Uterus (tissue), 4 donors: ENCODE results near the gene ZNF750. TPM values are rescaled to one million over a fixed set of nuclear protein-coding genes. Genes with fewer than 3 reads are reported as not detected.

Experiments
- DNase-seq, 2 donors: peaks; one replicate each; pipeline ENCODE4 v3.0.0-alpha.2; 2019 to 2020
- H3K27ac ChIP-seq, 2 donors: fragments of 200-600 bp; sonication (generic); 1 replicate in 1 of 2; 2 replicates in 1 of 2; pipeline ENCODE4 v1.5.1; 2016 to 2018
- H3K27me3 ChIP-seq, 2 donors: fragments of 200-600 bp; sonication (generic); one replicate each; pipeline ENCODE4 v1.5.1; 2018 to 2019; ENCODE audit warnings: control low read depth in 1 of 2
- H3K36me3 ChIP-seq, 2 donors: fragments of 200-600 bp; sonication (generic); one replicate each; pipeline ENCODE4 v1.5.1; 2019; ENCODE audit warnings: control low read depth in 1 of 2
- H3K4me1 ChIP-seq, 2 donors: fragments of 200-600 bp; sonication (generic); one replicate each; pipeline ENCODE4 v1.5.1; 2018 to 2019; ENCODE audit warnings: control low read depth in 1 of 2
- H3K4me3 ChIP-seq, 2 donors: fragments of 200-600 bp; sonication (generic); 1 replicate in 1 of 2; 2 replicates in 1 of 2; pipeline ENCODE4 v1.5.1; 2018 to 2019; ENCODE audit warnings: mild to moderate bottlenecking in 1 of 2
- H3K9me3 ChIP-seq, 2 donors: fragments of 200-600 bp; sonication (generic); one replicate each; pipeline ENCODE4 v1.5.1; 2019; ENCODE audit warnings: control low read depth in 1 of 2
- POLR2A ChIP-seq, 2 donors: fragments of 450-650 bp; IDR thresholded peaks; one replicate each; pipeline ENCODE4 v1.6.1; 2016; ENCODE audit warnings: antibody characterized with exemption in 2 of 2, mild to moderate bottlenecking in 1 of 2, moderate library complexity in 1 of 2
- intact Hi-C: fragments of 100-400 bp; cut with DNase I; formaldehyde crosslinking; loops from one replicate; pipeline ENCODE4 v1.15.1; 2023; ENCODE audit warnings: low total_unique reads
- total RNA-seq, 4 donors: library from RNA; depleted of rRNA in 3 of 4; stranded (reverse); fragments of >200 nt in 3 of 4; gene quantifications; one replicate each; pipeline versions ENCODE4 v1.1.0 to v1.2.4, GENCODE V29; 2014 to 2023
- TF ChIP-seq, protein P1 (sequence below), 4 experiments: fragments of 200-600 bp in 2 of 4; fragments of 450-650 bp in 2 of 4; sonication (generic) in 2 of 4; IDR thresholded peaks; one replicate each; pipeline ENCODE4 v1.5.1; 2016 to 2019; ENCODE audit warnings: antibody characterized with exemption in 4 of 4, mild to moderate bottlenecking in 2 of 4, moderate library complexity in 1 of 4
- donor health status: DM: yes; HTN: yes; CAD: no.

The ZNF750 gene
- total RNA-seq, 4 donors from 2014 or later, result under 0.01 to 0.07 TPM; not detected in 2

DNA sequence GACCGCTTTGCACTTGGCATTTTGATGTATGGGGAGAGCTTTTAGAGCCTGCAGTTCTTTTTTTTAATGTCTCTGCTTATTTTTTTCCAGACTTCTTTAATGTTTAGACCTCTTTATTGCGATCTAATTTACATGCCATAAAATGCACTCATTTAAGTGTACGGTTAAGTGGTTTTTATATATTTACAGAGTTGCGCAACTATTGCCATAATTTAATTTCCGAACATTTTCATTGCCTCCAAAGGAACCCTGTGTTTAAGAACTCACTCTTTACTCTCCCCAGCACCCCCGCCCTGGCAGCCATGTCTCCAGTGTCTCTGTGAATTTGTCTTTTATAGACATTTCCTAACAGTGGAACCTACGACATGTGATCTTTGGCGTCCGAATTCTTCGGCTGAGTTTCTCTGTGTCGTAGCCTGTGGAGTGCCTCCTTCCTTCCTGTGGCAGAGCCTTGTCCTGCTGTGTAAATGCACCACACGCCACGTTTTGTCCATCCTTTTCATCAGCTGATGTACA lies 24.0 kb downstream of the ZNF750 start:
- Histone ChIP-seq H3K4me3 (no peak overlapping the region), H3K27me3 (no peaks in the 10 kb centered on the region), H3K27ac (no peak overlapping the region), H3K9me3 (no peaks in the 10 kb centered on the region), H3K4me1 (no peaks in the 10 kb centered on the region), H3K36me3 (no peaks in the 10 kb centered on the region)
- intact Hi-C loops, result no loop called here
- no peak for TF ChIP-seq POLR2A (IDR thresholded peaks at IDR 0.05)
- TF ChIP-seq, protein P1, sequence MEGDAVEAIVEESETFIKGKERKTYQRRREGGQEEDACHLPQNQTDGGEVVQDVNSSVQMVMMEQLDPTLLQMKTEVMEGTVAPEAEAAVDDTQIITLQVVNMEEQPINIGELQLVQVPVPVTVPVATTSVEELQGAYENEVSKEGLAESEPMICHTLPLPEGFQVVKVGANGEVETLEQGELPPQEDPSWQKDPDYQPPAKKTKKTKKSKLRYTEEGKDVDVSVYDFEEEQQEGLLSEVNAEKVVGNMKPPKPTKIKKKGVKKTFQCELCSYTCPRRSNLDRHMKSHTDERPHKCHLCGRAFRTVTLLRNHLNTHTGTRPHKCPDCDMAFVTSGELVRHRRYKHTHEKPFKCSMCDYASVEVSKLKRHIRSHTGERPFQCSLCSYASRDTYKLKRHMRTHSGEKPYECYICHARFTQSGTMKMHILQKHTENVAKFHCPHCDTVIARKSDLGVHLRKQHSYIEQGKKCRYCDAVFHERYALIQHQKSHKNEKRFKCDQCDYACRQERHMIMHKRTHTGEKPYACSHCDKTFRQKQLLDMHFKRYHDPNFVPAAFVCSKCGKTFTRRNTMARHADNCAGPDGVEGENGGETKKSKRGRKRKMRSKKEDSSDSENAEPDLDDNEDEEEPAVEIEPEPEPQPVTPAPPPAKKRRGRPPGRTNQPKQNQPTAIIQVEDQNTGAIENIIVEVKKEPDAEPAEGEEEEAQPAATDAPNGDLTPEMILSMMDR (IDR thresholded peaks at IDR 0.05), result no peak
- DNase-seq, result no peak

DNA sequence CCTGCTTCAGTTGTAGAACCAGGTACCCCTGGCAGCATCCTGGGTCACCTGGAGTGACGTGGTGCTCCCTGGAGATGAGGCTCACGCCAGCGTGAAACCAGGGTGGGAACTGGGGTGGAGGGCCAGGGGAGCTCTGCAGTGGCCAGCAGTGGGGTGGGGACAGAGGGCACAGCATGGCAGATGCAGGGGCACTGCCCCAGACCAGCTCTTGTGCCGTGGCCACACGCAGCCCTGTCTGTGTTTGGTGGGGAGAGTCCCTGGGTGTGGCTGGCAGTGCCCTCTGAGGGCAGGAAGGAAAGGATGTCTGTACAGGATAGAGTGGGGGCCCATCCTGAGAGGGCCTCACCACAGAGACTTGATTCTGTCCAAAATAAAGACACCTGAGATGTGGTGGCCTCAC lies 24.5 kb downstream of the ZNF750 start:
- no peaks in the 10 kb centered on the region for H3K36me3 ChIP-seq
- TF ChIP-seq, protein P1 (IDR thresholded peaks at IDR 0.05), result no peak
- TF ChIP-seq POLR2A (IDR thresholded peaks at IDR 0.05), result no peak
- H3K27me3 ChIP-seq, result no peaks in the 10 kb centered on the region
- intact Hi-C loops, result no loop called here
- no peak overlapping the region for H3K27ac ChIP-seq
- no peaks in the 10 kb centered on the region for H3K4me1 ChIP-seq
- no peaks in the 10 kb centered on the region for H3K9me3 ChIP-seq
- no peak overlapping the region for H3K4me3 ChIP-seq
- no peak for DNase-seq

DNA sequence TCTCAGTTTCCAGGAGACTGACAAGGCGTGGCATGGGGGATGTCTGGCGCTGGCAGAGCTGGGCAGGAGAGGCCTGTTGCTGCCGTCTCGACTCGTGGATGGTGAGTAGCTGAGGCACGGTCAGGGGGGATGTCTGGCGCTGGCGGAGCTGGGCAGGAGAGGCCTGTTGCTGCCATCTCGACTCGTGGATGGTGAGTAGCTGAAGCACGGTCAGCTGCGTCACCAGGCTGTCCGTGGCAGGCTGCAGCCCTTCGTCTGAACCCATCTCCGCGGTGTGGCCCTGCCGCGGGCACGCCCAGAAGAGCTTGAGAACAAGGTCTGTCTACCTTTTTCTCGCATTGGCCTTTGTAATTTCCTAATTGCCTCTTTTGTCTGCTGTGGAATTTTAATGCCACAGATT lies 25.0 kb downstream of the ZNF750 start:
- Histone ChIP-seq H3K9me3 (no peaks in the 10 kb centered on the region), H3K4me1 (no peaks in the 10 kb centered on the region), H3K27ac (no peak overlapping the region), H3K27me3 (no peaks in the 10 kb centered on the region), H3K36me3 (no peaks in the 10 kb centered on the region), H3K4me3 (no peak overlapping the region)
- TF ChIP-seq POLR2A (IDR thresholded peaks at IDR 0.05), result no peak
- TF ChIP-seq, protein P1 (IDR thresholded peaks at IDR 0.05), result no peak
- intact Hi-C loops, result no loop called here
- DNase-seq, result no peak

DNA sequence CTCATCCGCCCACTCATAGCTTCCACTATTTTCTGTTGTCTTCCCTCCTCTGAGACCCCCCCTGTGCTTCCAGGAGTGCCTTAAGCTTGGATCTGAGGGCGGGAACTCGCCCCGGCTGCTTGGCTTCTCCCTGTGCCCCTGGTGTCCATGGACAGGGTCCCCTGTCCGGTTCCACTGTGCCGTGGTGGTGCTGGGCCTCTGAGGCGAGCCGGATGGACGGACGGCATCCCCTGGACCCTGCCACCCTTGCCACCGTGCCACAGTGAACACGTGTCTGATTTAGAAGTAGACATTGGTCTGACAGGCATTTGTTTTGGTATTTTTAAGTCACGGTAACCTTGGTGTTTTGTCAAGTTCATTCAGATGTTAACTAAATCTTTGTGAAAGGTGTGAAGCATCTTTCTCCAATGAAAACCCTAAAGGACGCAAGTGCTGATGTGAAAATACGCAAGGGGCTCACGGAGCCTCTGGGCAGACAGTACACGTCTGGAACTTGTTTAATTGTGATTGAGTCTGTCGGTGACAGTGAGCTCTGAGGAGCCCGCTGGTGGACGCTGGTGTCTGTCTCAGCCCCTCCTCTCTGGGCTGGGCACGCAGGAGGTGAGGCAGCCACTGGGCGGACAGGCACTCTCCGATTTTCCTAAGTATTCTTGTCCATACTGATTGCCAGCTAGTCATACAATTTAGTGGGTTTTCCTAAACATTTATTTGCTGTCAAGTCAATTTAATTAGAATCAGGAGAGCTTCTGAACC lies 26.3 kb downstream of the ZNF750 start:
- Histone ChIP-seq H3K4me1 (no peaks in the 10 kb centered on the region), H3K36me3 (no peaks in the 10 kb centered on the region), H3K27ac (no peak overlapping the region), H3K27me3 (no peaks in the 10 kb centered on the region), H3K4me3 (no peak overlapping the region), H3K9me3 (no peaks in the 10 kb centered on the region)
- intact Hi-C loops, result no loop called here
- TF ChIP-seq, protein P1 (IDR thresholded peaks at IDR 0.05), result no peak
- TF ChIP-seq POLR2A (IDR thresholded peaks at IDR 0.05), result no peak
- no peak for DNase-seq

DNA sequence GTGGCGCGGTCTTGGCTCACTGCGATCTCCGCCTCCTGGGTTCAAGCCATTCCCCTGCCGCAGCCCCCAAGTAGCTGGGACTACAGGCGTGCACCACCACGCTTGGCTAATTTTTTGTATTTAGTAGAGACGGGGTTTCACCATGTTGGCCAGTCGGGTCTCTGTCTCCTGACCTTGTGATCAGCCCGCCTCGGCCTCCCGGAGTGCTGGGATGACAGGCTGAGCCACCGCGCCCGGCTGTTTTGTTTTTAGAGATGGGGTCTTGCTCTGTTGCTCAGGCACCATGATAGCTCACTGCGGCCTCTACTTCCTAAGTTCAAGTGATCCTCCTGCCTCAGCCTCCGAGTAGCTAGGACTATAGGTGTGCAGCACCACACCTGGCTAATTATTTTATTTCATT lies 27.2 kb downstream of the ZNF750 start:
- no peaks in the 10 kb centered on the region for H3K27me3 ChIP-seq
- H3K27ac ChIP-seq, result no peak overlapping the region
- H3K9me3 ChIP-seq, result no peaks in the 10 kb centered on the region
- DNase-seq, result no peak
- no peak for TF ChIP-seq POLR2A (IDR thresholded peaks at IDR 0.05)
- TF ChIP-seq, protein P1 (IDR thresholded peaks at IDR 0.05), result no peak
- no peak overlapping the region for H3K4me3 ChIP-seq
- no peaks in the 10 kb centered on the region for H3K4me1 ChIP-seq
- H3K36me3 ChIP-seq, result no peaks in the 10 kb centered on the region
- intact Hi-C loops, result no loop called here
